A549 treated with GW870086 at 1 μM for 4 hours (cell line): Measurements from ENCODE around the gene MLC1. TPM values are rescaled to one million over a fixed set of nuclear protein-coding genes. Genes with fewer than 3 reads are reported as not detected.

ENCODE experiments used
- total RNA-seq: library from RNA; stranded (reverse); fragments of 200-300 nt; extraction: Qiagen RNA extraction; gene quantifications from 5 replicates; pipeline ENCODE4 v1.2.3, GENCODE V29; 2022; ENCODE audit warnings: low read depth

The MLC1 gene
- not detected in 5 replicates for total RNA-seq

GRCh38 chr22:50085211-50085972 is at the start of gene MLC1:
TSS of gene MLC1 (minus strand) at chr22:50085426. CDS start at chr22:50084902, 524 bp downstream.

GRCh38 chr22:50089682-50090411 is 4.6 kb upstream of the MLC1 start, which contains the start of gene MOV10L1:
TSS of gene MOV10L1 (plus strand) at chr22:50090006. CDS start at chr22:50090089, 83 bp downstream.

GRCh38 chr22:50058061-50058905 is 26.9 kb downstream of the MLC1 start, which contains the start of gene TTLL8:
TSS of gene TTLL8 (minus strand) at chr22:50058298.

GRCh38 chr22:50012211-50013181 is 72.7 kb downstream of the MLC1 start, which contains the start of gene IL17REL:
TSS of gene IL17REL (minus strand) at chr22:50012765. CDS start at chr22:50012646, 119 bp downstream.

Other genes starting within 250 kb of the MLC1 start
- gene ZBED4, start 231.6 kb downstream of the MLC1 start, total RNA-seq = 9.5 to 12.4 TPM (median 11.9 TPM) in 5 replicates
- 8.0 to 11.1 TPM (median 10.3 TPM) in 5 replicates for gene ALG12, start 167.0 kb downstream of the MLC1 start, total RNA-seq
- 21.0 to 30.8 TPM (median 26.9 TPM) in 5 replicates for gene CRELD2, start 166.8 kb downstream of the MLC1 start, total RNA-seq
- 27.5 to 47.7 TPM (median 44.6 TPM) in 5 replicates for gene PIM3, start 124.7 kb downstream of the MLC1 start, total RNA-seq
- gene IL17REL, start 72.7 kb downstream of the MLC1 start, total RNA-seq = 0.05 to 0.08 TPM in 2 of 5 replicates, not detected in the others
- gene TTLL8, start 27.1 kb downstream of the MLC1 start, total RNA-seq = not detected in 5 replicates
- gene MOV10L1, start 4.6 kb upstream of the MLC1 start, total RNA-seq = 0.07 TPM in 1 of 5 replicates, not detected in the others
- 4.8 to 6.5 TPM (median 6.0 TPM) in 5 replicates for gene PANX2, start 85.3 kb upstream of the MLC1 start, total RNA-seq
- 25.7 to 38.6 TPM (median 35.2 TPM) in 5 replicates for gene TRABD, start 100.5 kb upstream of the MLC1 start, total RNA-seq
- gene SELENOO, start 115.6 kb upstream of the MLC1 start, total RNA-seq = 14.9 to 19.5 TPM (median 17.9 TPM) in 5 replicates
- gene TUBGCP6, start 159.6 kb upstream of the MLC1 start, total RNA-seq = 6.9 to 10.3 TPM (median 10.3 TPM) in 5 replicates
- 8.0 to 14.0 TPM (median 11.7 TPM) in 5 replicates for gene HDAC10, start 165.8 kb upstream of the MLC1 start, total RNA-seq
- 17.4 to 24.3 TPM (median 23.8 TPM) in 5 replicates for gene MAPK12, start 176.3 kb upstream of the MLC1 start, total RNA-seq
- gene MAPK11, start 185.0 kb upstream of the MLC1 start, total RNA-seq = 5.2 to 7.6 TPM (median 6.5 TPM) in 5 replicates
- gene PLXNB2, start 222.2 kb upstream of the MLC1 start, total RNA-seq = 87.3 to 113 TPM (median 112 TPM) in 5 replicates
- gene DENND6B, start 241.6 kb upstream of the MLC1 start, total RNA-seq = 2.1 to 3.8 TPM (median 3.2 TPM) in 5 replicates